Mesenchymal stem cell (in vitro differentiated cells and primary cell): ENCODE results near the gene RAB3C.
"Not testable (repeated sequence)": the region's sequence is repeated elsewhere in the genome, so short reads cannot be mapped to it uniquely, and the experiment has no call there.

Experiments
- DNase-seq: peaks from one replicate; pipeline ENCODE4 v3.0.0-alpha.2; 2013
- H2AFZ ChIP-seq: one replicate; pipeline ENCODE4 v1.6.1; 2013; ENCODE audit warnings: low read depth, mild to moderate bottlenecking, control low read depth, inconsistent platforms, low read length, moderate library complexity
- H2AK5ac ChIP-seq: 2 replicates; pipeline ENCODE4 v1.6.1; 2013; ENCODE audit warnings: low read length, moderate library complexity, mild to moderate bottlenecking, inconsistent platforms; ENCODE audit not compliant: severe bottlenecking
- H2BK120ac ChIP-seq: one replicate; pipeline ENCODE4 v1.6.1; 2013; ENCODE audit warnings: low read depth, mild to moderate bottlenecking, inconsistent platforms, low read length, moderate library complexity
- H2BK12ac ChIP-seq, 2 experiments: one replicate each; pipeline ENCODE4 v1.6.1; 2013; ENCODE audit warnings: inconsistent platforms in 2 of 2, low read length in 2 of 2, mild to moderate bottlenecking in 2 of 2, moderate library complexity in 2 of 2, control low read depth in 1 of 2
- H2BK15ac ChIP-seq: one replicate; pipeline ENCODE4 v1.6.1; 2013; ENCODE audit warnings: mild to moderate bottlenecking, low read depth, inconsistent platforms; ENCODE audit not compliant: poor library complexity, severe bottlenecking
- H2BK5ac ChIP-seq: 2 replicates; pipeline ENCODE4 v1.6.1; 2013; ENCODE audit warnings: low read depth, mild to moderate bottlenecking, low read length, control low read depth, inconsistent platforms; ENCODE audit not compliant: poor library complexity, severe bottlenecking
- H3K14ac ChIP-seq, 2 experiments: one replicate each; pipeline ENCODE4 v1.6.1; 2013; ENCODE audit warnings: inconsistent platforms in 2 of 2, low read length in 2 of 2, control low read depth in 1 of 2, mild to moderate bottlenecking in 1 of 2, moderate library complexity in 1 of 2
- H3K18ac ChIP-seq, 2 experiments: one replicate each; pipeline ENCODE4 v1.6.1; 2013; ENCODE audit warnings: inconsistent platforms in 2 of 2, low read length in 2 of 2, control low read depth in 1 of 2, low read depth in 1 of 2, mild to moderate bottlenecking in 1 of 2
- H3K23ac ChIP-seq, 2 experiments: one replicate each; pipeline ENCODE4 v1.6.1; 2013; ENCODE audit warnings: inconsistent platforms in 2 of 2, low read length in 2 of 2, mild to moderate bottlenecking in 2 of 2, moderate library complexity in 2 of 2, control low read depth in 1 of 2
- H3K27ac ChIP-seq: 2 replicates; pipeline ENCODE4 v1.5.1; 2013; ENCODE audit warnings: mild to moderate bottlenecking, moderate library complexity, low read length, control low read depth, inconsistent platforms; ENCODE audit not compliant: poor library complexity, severe bottlenecking
- H3K27me3 ChIP-seq, 2 experiments: 2 replicates each; pipeline versions ENCODE4 v1.6.1 to v1.7.0; 2013; ENCODE audit warnings: low read length in 2 of 2, mild to moderate bottlenecking in 2 of 2, moderate library complexity in 2 of 2, control low read depth in 1 of 2, inconsistent platforms in 1 of 2; ENCODE audit not compliant: control insufficient read depth in 1 of 2, insufficient read depth in 1 of 2
- H3K36me3 ChIP-seq, 2 experiments: 2 replicates each; pipeline versions ENCODE4 v1.6.1 to v1.7.0; 2013; ENCODE audit warnings: low read length in 2 of 2, control low read depth in 1 of 2, inconsistent platforms in 1 of 2, low read depth in 1 of 2, mild to moderate bottlenecking in 1 of 2; ENCODE audit not compliant: insufficient read depth in 2 of 2, control insufficient read depth in 1 of 2
- H3K4ac ChIP-seq, 2 experiments: one replicate each; pipeline ENCODE4 v1.6.1; 2013; ENCODE audit warnings: inconsistent platforms in 2 of 2, low read length in 2 of 2, mild to moderate bottlenecking in 2 of 2, moderate library complexity in 2 of 2, control low read depth in 1 of 2, low read depth in 1 of 2
- H3K4me1 ChIP-seq: 2 replicates; pipeline ENCODE4 v1.6.1; 2013; ENCODE audit warnings: low read depth, low read length, control low read depth; ENCODE audit not compliant: control insufficient read depth, insufficient read depth
- H3K4me2 ChIP-seq: 2 replicates; pipeline ENCODE4 v1.6.1; 2013; ENCODE audit warnings: low read length, mild to moderate bottlenecking, inconsistent platforms; ENCODE audit not compliant: poor library complexity, severe bottlenecking
- H3K4me3 ChIP-seq, 2 experiments: 2 replicates each; pipeline versions ENCODE4 v1.5.1 to v1.7.0; 2013; ENCODE audit warnings: low read length in 2 of 2, mild to moderate bottlenecking in 2 of 2, control low read depth in 1 of 2, low read depth in 1 of 2; ENCODE audit not compliant: insufficient read depth in 1 of 2
- H3K79me1 ChIP-seq: replicated peaks from 2 replicates; pipeline ENCODE4 v1.6.1; 2013; ENCODE audit warnings: mild to moderate bottlenecking, control low read depth, low read length, inconsistent platforms; ENCODE audit not compliant: poor library complexity, severe bottlenecking
- H3K9ac ChIP-seq: 2 replicates; pipeline ENCODE4 v1.7.0; 2013; ENCODE audit warnings: mild to moderate bottlenecking, low read length, moderate library complexity
- H3K9me3 ChIP-seq: 2 replicates; pipeline ENCODE4 v1.7.0; 2013; ENCODE audit warnings: mild to moderate bottlenecking, low read length; ENCODE audit not compliant: control insufficient read depth
- H4K8ac ChIP-seq: one replicate; pipeline ENCODE4 v1.6.1; 2013; ENCODE audit warnings: inconsistent platforms, mild to moderate bottlenecking, low read length, moderate library complexity
- H4K91ac ChIP-seq: one replicate; pipeline ENCODE4 v1.6.1; 2013; ENCODE audit warnings: mild to moderate bottlenecking, low read length, inconsistent platforms
- WGBS: methylation state at CpG from one replicate; pipeline ENCODE4 v1.1.7; 2013; ENCODE audit warnings: mixed read lengths; 5-methylcytosine and 5-hydroxymethylcytosine counted together

The RAB3C gene

DNA sequence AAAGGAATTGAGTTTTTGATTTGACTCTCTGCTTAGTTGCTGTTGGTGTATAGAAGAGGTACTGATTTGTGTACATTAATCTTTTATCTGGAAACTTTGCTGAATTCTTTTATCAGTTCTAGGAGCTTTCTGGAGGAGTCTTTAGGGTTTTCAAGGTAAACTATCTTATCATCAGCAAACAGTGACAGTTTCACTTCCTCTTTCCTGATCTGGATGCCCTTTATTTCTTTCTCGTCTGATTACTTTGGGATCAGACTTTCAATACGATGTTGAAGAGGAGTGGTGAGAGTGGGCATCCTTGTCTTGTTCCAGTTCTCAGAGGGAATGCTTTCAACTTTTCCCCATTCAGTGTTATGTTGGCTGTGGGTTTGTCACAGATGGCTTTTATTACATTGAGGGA lies 17.7 kb downstream of the RAB3C start:
- not testable (repeated sequence) for H2BK5ac ChIP-seq, H4K91ac ChIP-seq, H3K27me3 ChIP-seq, H3K4me1 ChIP-seq, H3K79me1 ChIP-seq, H3K4me3 ChIP-seq, H2AFZ ChIP-seq, H3K23ac ChIP-seq, H2BK15ac ChIP-seq, H3K4ac ChIP-seq, H3K9ac ChIP-seq, H2AK5ac ChIP-seq, H3K18ac ChIP-seq, H3K36me3 ChIP-seq, H2BK120ac ChIP-seq, H3K14ac ChIP-seq, DNase-seq, H3K9me3 ChIP-seq, H3K27ac ChIP-seq, H4K8ac ChIP-seq, H2BK12ac ChIP-seq, H3K4me2 ChIP-seq
- WGBS: 68% methylated on average over 2 of the region's 2 CpGs

GRCh38 chr5:58602889-58603288 lies 20.0 kb downstream of the RAB3C start:
- 83% methylated on average over 3 of the region's 4 CpGs for WGBS
- not testable (repeated sequence) for H2BK15ac ChIP-seq, H2BK120ac ChIP-seq, H2BK12ac ChIP-seq, H4K8ac ChIP-seq, H3K14ac ChIP-seq, H3K4me2 ChIP-seq, H3K18ac ChIP-seq, H3K9me3 ChIP-seq, DNase-seq, H3K23ac ChIP-seq, H4K91ac ChIP-seq, H3K4me3 ChIP-seq, H2AK5ac ChIP-seq, H2AFZ ChIP-seq, H3K27me3 ChIP-seq, H3K36me3 ChIP-seq, H2BK5ac ChIP-seq, H3K9ac ChIP-seq, H3K4ac ChIP-seq, H3K4me1 ChIP-seq, H3K79me1 ChIP-seq, H3K27ac ChIP-seq

DNA sequence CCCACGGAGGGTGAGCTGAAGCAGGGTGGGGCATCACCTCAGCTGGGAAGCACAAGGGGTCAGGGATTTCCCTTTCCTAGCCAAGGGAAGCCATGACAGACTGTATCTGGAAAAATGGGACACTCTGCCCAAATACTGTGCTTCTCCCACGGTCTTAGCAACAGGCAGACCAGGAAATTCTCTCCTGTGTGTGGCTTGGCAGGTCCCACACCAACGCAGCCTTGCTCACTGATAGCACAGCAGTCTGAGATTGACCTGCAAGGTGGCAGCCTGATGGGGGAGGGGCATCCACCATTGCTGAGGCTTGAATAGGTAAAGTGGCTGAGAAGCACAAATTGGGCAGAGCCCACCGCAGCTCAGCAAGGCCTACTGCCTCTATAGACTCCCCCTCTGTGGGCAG lies 23.2 kb downstream of the RAB3C start:
- H2BK12ac ChIP-seq: no peak overlapping the region
- H4K8ac ChIP-seq: no peak overlapping the region
- H3K9me3 ChIP-seq: no peaks in the 10 kb centered on the region
- no peak overlapping the region for H2AFZ ChIP-seq
- H4K91ac ChIP-seq: no peak overlapping the region
- WGBS: 68% methylated on average over 4 of the region's 4 CpGs
- no peak overlapping the region for H2AK5ac ChIP-seq
- H2BK120ac ChIP-seq: no peak overlapping the region
- H3K79me1 ChIP-seq: no peaks in the 10 kb centered on the region
- H3K4me1 ChIP-seq: no peaks in the 10 kb centered on the region
- H3K36me3 ChIP-seq: no peaks in the 10 kb centered on the region
- H3K27ac ChIP-seq: no peak overlapping the region
- H3K27me3 ChIP-seq: no peaks in the 10 kb centered on the region
- H3K4me2 ChIP-seq: no peak overlapping the region
- H2BK5ac ChIP-seq: no peak overlapping the region
- no peak overlapping the region for H3K14ac ChIP-seq
- H3K23ac ChIP-seq: no peak overlapping the region
- no peak overlapping the region for H2BK15ac ChIP-seq
- H3K4ac ChIP-seq: no peak overlapping the region
- no peak overlapping the region for H3K9ac ChIP-seq
- DNase-seq: no peak
- H3K18ac ChIP-seq: no peak overlapping the region
- H3K4me3 ChIP-seq: no peak overlapping the region

- Histone ChIP-seq H2BK12ac (no peak overlapping the region), H3K9ac (no peak overlapping the region), H3K27me3 (no peaks in the 10 kb centered on the region), H2BK5ac (no peak overlapping the region), H3K4ac (no peak overlapping the region), H2AFZ (no peak overlapping the region), H3K4me1 (no peaks in the 10 kb centered on the region), H3K14ac (no peak overlapping the region), H4K91ac (no peak overlapping the region), H2AK5ac (no peak overlapping the region), H3K36me3 (no peaks in the 10 kb centered on the region), H2BK120ac (no peak overlapping the region), H3K79me1 (no peaks in the 10 kb centered on the region), H3K18ac (no peak overlapping the region), H3K27ac (no peak overlapping the region), H3K23ac (no peak overlapping the region), H3K9me3 (no peaks in the 10 kb centered on the region), H4K8ac (no peak overlapping the region), H3K4me3 (no peak overlapping the region), H2BK15ac (no peak overlapping the region), H3K4me2 (no peak overlapping the region)
- no peak for DNase-seq
Observed at GRCh38 chr5:58615972-58616371, 33.1 kb downstream of the RAB3C start.
